ENCODE results near the gene TIMP2.
"Not testable (repeated sequence)": the region's sequence is repeated elsewhere in the genome, so short reads cannot be mapped to it uniquely, and the experiment has no call there.

DNA sequence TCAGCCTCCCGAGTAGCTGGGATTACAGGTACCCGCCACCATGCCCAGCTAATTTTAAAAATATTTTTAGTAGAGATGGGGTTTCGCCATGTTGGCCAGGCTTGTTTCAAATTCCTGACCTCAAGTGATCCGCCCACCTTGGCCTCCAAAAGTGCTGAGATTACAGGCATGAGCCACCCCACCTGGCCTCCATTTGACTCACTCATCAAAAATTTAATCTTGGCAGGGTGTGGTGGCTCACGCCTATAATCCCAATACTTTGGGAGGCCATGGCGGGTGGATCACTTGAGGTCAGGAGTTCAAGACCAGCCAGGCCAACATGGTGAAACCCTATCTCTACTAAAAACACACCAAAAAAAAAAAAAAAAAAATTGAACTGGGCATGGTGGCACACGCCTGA, 13.6 kb downstream of the TIMP2 start:
- TF ChIP-seq CTCF (conservative IDR thresholded peaks at IDR 0.05; ENCODE audit: low read length); EZH2phosphoT487 (IDR thresholded peaks at IDR 0.05; ENCODE audit: borderline replicate concordance, low read depth, low read length): not testable (repeated sequence)

All from OCI-LY7 (cell line).